NB4 (cell line): ENCODE measurements around the gene PCNX2.

Experiments
- DNase-seq: peaks from one replicate; pipeline ENCODE4 v3.0.0; 2010; ENCODE audit warnings: low read depth
- H3K4me3 ChIP-seq: one replicate; pipeline ENCODE4 v1.5.1; 2011; ENCODE audit warnings: mild to moderate bottlenecking, low read depth, low read length, moderate library complexity
- MYC ChIP-seq: IDR thresholded peaks from 2 replicates; pipeline ENCODE4 v1.6.1; 2011; ENCODE audit warnings: low read depth, low read length
- POLR2A ChIP-seq: IDR thresholded peaks from 2 replicates; pipeline ENCODE4 v1.6.1; 2011; ENCODE audit warnings: mild to moderate bottlenecking; ENCODE audit not compliant: insufficient read length; ENCODE audit errors: extremely low read depth
- TF ChIP-seq, protein P1 (sequence below): IDR thresholded peaks from 2 replicates; pipeline ENCODE4 v1.6.1; 2011; ENCODE audit warnings: low read depth, low read length
- TF ChIP-seq, protein P2 (sequence below): IDR thresholded peaks from one replicate; pipeline ENCODE4 v1.5.1; 2012; ENCODE audit warnings: low read depth, low read length

The PCNX2 gene

DNA sequence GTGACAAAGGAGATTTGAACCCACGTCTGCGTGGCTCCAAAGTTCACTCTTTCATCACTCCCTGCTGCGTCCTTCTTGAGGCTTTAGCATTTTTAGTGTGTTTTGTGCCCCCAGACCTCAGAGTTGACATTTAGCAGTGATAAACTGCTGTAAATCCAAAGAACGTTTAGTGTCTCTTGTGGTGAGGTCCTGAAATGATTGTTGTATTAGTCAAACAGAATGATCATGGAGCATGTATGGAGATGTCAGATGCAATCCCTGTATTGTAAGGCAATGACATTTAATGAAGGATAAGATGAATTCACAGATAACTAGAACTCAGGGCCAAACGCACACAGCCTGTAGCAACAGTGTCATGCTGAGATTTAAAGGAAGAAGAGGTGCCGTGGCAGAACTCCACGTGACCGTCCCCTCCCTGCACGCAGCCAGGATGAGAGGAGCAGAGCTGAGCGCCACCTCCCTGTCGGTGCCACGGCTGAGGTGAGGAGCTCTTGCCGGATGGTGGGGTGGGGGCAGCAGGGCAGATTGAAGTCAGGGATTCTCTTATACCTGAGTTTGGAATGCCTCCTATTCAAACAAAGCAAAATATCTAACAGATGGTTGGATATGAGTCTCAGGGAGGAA lies 315.1 kb downstream of the PCNX2 start:
- H3K4me3 ChIP-seq: no peak overlapping the region
- TF ChIP-seq, protein P1, sequence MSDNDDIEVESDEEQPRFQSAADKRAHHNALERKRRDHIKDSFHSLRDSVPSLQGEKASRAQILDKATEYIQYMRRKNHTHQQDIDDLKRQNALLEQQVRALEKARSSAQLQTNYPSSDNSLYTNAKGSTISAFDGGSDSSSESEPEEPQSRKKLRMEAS: no peak
- TF ChIP-seq, protein P2, sequence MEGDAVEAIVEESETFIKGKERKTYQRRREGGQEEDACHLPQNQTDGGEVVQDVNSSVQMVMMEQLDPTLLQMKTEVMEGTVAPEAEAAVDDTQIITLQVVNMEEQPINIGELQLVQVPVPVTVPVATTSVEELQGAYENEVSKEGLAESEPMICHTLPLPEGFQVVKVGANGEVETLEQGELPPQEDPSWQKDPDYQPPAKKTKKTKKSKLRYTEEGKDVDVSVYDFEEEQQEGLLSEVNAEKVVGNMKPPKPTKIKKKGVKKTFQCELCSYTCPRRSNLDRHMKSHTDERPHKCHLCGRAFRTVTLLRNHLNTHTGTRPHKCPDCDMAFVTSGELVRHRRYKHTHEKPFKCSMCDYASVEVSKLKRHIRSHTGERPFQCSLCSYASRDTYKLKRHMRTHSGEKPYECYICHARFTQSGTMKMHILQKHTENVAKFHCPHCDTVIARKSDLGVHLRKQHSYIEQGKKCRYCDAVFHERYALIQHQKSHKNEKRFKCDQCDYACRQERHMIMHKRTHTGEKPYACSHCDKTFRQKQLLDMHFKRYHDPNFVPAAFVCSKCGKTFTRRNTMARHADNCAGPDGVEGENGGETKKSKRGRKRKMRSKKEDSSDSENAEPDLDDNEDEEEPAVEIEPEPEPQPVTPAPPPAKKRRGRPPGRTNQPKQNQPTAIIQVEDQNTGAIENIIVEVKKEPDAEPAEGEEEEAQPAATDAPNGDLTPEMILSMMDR: no peak
- no peak for TF ChIP-seq MYC
- no peak for TF ChIP-seq POLR2A
- DNase-seq: no peak

DNA sequence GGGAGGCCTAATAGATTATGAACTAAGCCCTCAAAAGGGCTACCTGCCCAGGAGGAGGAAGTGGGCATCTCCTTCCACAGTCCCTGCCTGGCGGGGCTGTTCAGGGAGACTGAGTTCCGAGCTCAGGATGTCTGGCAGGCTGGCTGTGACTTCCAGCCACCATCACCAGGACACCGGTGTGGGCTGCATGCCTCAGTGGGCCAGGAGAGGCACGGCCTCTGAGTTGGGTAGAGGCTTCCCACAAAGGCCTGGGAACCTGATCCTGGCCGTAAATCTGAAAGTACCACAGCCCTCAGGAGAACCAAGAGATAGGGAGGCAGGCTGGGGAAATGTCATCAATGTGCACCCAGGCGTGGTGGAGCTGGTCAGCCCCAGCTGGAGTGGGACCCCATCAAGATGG lies 316.0 kb downstream of the PCNX2 start:
- TF ChIP-seq, protein P2: no peak
- TF ChIP-seq, protein P1: no peak
- no peak for TF ChIP-seq MYC
- TF ChIP-seq POLR2A: no peak
- DNase-seq: no peak
- no peak overlapping the region for H3K4me3 ChIP-seq

DNA sequence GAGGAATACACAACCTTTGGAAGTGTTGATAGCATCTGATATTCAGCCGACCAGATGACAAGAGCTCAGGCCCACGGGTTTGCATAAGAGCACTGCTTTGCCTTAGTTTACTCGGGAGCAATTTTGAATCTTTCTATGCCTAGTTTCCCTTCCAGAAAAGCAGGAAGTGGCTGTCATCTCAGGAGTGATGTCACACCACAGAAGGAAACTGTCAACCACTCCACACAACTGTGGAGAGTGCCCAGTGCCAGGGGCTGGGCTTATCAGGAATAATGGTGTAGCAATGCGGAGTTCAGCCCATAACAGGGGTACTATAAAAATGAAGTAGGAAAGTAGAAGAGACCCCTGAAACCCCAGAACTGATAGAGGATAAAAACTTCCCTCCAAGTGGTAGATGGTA lies 316.7 kb downstream of the PCNX2 start:
- no peak overlapping the region for H3K4me3 ChIP-seq
- TF ChIP-seq, protein P1: no peak
- TF ChIP-seq, protein P2: no peak
- no peak for TF ChIP-seq POLR2A
- no peak for TF ChIP-seq MYC
- no peak for DNase-seq

DNA sequence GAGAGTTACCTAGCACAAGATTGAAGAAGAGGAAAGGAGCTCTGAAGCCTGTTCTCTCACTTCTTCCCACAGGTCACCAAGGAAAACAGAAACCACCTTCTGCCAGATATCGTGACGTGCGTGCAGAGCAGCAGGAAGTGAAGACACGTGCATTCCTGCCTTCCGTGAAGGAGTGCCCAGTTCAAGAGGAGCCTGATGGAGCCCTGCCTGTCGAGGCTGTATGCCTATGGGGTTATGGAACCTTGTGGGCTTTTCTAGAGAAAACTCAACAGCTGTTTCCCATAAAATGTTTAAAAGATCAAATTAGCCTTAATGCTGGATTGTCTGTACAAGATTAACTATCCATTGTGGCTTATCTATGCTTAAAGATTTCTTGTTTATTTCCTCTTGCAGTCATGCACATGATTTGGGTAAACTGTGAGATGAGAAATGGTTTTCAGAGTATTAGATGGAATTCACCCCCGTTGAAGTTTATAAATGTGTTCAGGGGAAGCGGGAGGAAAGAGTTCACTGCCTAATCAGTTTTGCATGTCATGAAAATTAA lies 317.4 kb downstream of the PCNX2 start:
- TF ChIP-seq, protein P1: no peak
- TF ChIP-seq MYC (no peak), POLR2A (no peak)
- TF ChIP-seq, protein P2: no peak
- H3K4me3 ChIP-seq: no peak overlapping the region
- no peak for DNase-seq

DNA sequence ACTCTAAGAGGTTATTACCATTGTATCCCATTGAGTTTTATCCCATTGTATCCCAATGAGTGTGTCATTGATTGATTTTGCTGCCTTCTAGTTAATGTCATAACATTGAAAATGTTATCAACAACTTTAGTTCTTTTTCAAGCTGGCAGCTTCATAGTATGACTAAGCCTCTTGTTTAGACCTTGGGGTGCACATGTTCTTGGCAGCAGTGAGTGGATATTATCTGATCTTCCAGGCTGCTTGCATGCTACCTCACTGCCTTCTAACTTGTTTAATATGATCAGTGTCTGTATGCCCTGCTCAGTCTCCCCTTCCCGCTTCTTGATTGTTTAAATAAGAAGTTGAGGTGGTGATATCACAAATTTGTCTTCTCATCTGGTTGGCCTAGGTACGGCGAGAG lies 320.6 kb downstream of the PCNX2 start:
- TF ChIP-seq POLR2A (no peak), MYC (no peak)
- TF ChIP-seq, protein P1: no peak
- TF ChIP-seq, protein P2: no peak
- DNase-seq: no peak
- no peak overlapping the region for H3K4me3 ChIP-seq
